ENCODE results near the gene CCDC184.
"Not testable (repeated sequence)": the region's sequence is repeated elsewhere in the genome, so short reads cannot be mapped to it uniquely, and the experiment has no call there.

CCDC184 gene

GRCh38 chr12:48216785-48217184, 33.3 kb downstream of the CCDC184 start:
- Histone ChIP-seq H3K4me2 (ENCODE audit: low read length) (no peak overlapping the region), H3K9ac (no peak overlapping the region), H3K27me3 (ENCODE audit: control insufficient read depth, insufficient read depth, low read length) (no peaks in the 10 kb centered on the region), H3K4me3 (ENCODE audit: low read depth, low read length) (no peak overlapping the region), H3K79me2 (no peaks in the 10 kb centered on the region), H2AFZ (no peak overlapping the region), H3K9me3 (ENCODE audit: control insufficient read depth, low read length) (no peaks in the 10 kb centered on the region), H3K4me1 (no peaks in the 10 kb centered on the region), H3K27ac (no peak overlapping the region), H3K36me3 (ENCODE audit: control insufficient read depth, insufficient read depth, low read length) (no peaks in the 10 kb centered on the region)
- TF ChIP-seq, protein P1, sequence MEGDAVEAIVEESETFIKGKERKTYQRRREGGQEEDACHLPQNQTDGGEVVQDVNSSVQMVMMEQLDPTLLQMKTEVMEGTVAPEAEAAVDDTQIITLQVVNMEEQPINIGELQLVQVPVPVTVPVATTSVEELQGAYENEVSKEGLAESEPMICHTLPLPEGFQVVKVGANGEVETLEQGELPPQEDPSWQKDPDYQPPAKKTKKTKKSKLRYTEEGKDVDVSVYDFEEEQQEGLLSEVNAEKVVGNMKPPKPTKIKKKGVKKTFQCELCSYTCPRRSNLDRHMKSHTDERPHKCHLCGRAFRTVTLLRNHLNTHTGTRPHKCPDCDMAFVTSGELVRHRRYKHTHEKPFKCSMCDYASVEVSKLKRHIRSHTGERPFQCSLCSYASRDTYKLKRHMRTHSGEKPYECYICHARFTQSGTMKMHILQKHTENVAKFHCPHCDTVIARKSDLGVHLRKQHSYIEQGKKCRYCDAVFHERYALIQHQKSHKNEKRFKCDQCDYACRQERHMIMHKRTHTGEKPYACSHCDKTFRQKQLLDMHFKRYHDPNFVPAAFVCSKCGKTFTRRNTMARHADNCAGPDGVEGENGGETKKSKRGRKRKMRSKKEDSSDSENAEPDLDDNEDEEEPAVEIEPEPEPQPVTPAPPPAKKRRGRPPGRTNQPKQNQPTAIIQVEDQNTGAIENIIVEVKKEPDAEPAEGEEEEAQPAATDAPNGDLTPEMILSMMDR (IDR thresholded peaks at IDR 0.05) = no peak

DNA sequence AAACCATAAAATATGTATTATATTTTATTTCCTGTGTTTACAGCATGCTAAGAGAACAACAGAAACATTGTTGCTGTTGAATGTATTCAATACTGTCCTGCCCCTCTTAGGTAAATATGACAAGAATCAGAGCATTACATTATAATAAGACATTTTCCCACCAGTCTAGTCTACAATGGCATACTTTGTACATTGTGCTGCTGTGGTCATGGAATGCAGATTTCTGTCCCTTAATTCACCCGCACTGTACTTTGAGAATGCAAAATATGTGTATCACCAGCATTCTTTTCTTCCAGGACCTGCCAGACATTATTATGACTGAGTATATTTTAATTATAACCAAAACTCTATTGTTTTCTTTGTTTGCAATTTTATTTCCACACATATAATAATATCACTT, 36.2 kb downstream of the CCDC184 start:
- H3K27ac ChIP-seq = no peak overlapping the region
- H3K9me3 ChIP-seq (ENCODE audit: control insufficient read depth, low read length) = no peaks in the 10 kb centered on the region
- no peaks in the 10 kb centered on the region for H3K36me3 ChIP-seq (ENCODE audit: control insufficient read depth, insufficient read depth, low read length)

GRCh38 chr12:48220701-48221100, 37.3 kb downstream of the CCDC184 start:
- TF ChIP-seq, protein P1 (IDR thresholded peaks at IDR 0.05) = no peak
- no peaks in the 10 kb centered on the region for H3K27me3 ChIP-seq (ENCODE audit: control insufficient read depth, insufficient read depth, low read length)
- H3K4me3 ChIP-seq (ENCODE audit: low read depth, low read length) = no peak overlapping the region
- H2AFZ ChIP-seq = no peak overlapping the region
- H3K9me3 ChIP-seq (ENCODE audit: control insufficient read depth, low read length) = no peaks in the 10 kb centered on the region
- no peak overlapping the region for H3K27ac ChIP-seq
- no peak overlapping the region for H3K9ac ChIP-seq
- H3K79me2 ChIP-seq = no peaks in the 10 kb centered on the region
- no peaks in the 10 kb centered on the region for H3K36me3 ChIP-seq (ENCODE audit: control insufficient read depth, insufficient read depth, low read length)
- no peak overlapping the region for H3K4me2 ChIP-seq (ENCODE audit: low read length)
- no peaks in the 10 kb centered on the region for H3K4me1 ChIP-seq

More for the DNA sequence above, 36.2 kb downstream of the CCDC184 start:
- TF ChIP-seq, protein P1 (IDR thresholded peaks at IDR 0.05) = no peak
- H3K4me3 ChIP-seq (ENCODE audit: low read depth, low read length) = no peak overlapping the region
- no peak overlapping the region for H3K9ac ChIP-seq
- no peak overlapping the region for H2AFZ ChIP-seq
- H3K4me1 ChIP-seq = no peaks in the 10 kb centered on the region
- H3K27me3 ChIP-seq (ENCODE audit: control insufficient read depth, insufficient read depth, low read length) = no peaks in the 10 kb centered on the region
- no peak overlapping the region for H3K4me2 ChIP-seq (ENCODE audit: low read length)
- H3K79me2 ChIP-seq = no peaks in the 10 kb centered on the region

- no peaks in the 10 kb centered on the region for H3K36me3 ChIP-seq (ENCODE audit: control insufficient read depth, insufficient read depth, low read length)
- no peaks in the 10 kb centered on the region for H3K9me3 ChIP-seq (ENCODE audit: control insufficient read depth, low read length)
- H3K4me3 ChIP-seq (ENCODE audit: low read depth, low read length) = no peak overlapping the region
- H3K27ac ChIP-seq = no peak overlapping the region
- H3K79me2 ChIP-seq = no peaks in the 10 kb centered on the region
- TF ChIP-seq, protein P1 (IDR thresholded peaks at IDR 0.05) = no peak
- peak overlapping the region; percentile 57 for H2AFZ ChIP-seq
- H3K27me3 ChIP-seq (ENCODE audit: control insufficient read depth, insufficient read depth, low read length) = no peaks in the 10 kb centered on the region
- H3K4me1 ChIP-seq = no peaks in the 10 kb centered on the region
- H3K4me2 ChIP-seq (ENCODE audit: low read length) = no peak overlapping the region
- no peak overlapping the region for H3K9ac ChIP-seq
Observed at GRCh38 chr12:48221645-48222044, 38.2 kb downstream of the CCDC184 start.

DNA sequence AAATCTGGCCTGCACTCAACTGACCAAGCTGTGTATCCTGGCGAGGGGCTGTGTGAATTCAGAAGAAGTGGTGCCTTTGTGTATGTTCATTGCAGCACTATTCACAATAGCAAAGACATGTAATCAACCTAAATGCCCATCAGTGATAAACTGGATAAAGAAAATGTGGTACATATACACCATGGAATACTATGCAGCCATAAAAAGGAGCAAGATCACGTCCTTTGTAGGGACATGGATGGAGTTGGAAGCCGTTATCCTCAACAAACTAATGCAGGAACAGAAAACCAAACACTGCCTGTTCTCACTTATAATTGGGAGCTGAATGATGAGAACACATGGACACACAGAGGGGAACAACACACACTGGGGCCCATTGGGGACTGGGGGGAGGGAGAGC, 41.1 kb downstream of the CCDC184 start:
- H3K9ac ChIP-seq; H3K4me1 ChIP-seq; H3K9me3 ChIP-seq (ENCODE audit: control insufficient read depth, low read length); H2AFZ ChIP-seq; H3K36me3 ChIP-seq (ENCODE audit: control insufficient read depth, insufficient read depth, low read length); H3K4me3 ChIP-seq (ENCODE audit: low read depth, low read length); H3K4me2 ChIP-seq (ENCODE audit: low read length); H3K27ac ChIP-seq; H3K27me3 ChIP-seq (ENCODE audit: control insufficient read depth, insufficient read depth, low read length); H3K79me2 ChIP-seq: not testable (repeated sequence)

DNA sequence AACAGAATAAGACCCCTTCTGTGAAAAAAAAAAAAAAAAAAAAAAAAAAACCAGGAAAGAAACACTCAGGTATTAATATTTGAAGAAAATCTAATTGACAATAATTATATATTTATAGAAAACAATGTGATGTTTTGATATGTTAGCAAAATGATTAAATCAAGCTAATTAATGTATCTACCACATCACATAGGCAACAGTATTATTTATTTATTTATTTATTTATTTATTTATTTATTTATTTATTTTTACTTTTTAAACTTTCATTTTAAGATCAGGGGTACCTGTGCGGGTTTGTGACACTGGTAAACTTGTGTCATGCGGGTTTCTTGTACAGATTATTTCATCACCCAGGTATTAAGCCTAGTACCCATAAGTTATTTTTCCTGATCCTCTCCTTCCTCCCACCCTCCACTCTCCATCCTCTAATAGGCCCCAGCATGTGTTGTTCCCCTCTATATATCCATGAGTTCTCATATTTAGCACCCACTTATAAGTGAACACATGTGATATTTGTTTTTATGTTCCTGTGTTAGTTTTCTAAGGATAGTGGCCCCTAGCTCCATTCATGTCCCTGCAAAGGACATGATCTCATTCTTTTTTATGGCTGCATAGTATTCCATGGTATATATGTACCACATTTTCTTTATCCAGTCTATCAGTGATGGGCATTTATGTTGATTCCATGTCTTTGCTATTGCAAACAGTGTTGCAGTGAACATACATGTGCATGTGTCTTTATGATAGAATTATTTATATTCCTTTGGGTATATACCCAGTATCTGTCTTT, 47.9 kb downstream of the CCDC184 start:
- H3K27me3 ChIP-seq (ENCODE audit: control insufficient read depth, insufficient read depth, low read length); H3K9me3 ChIP-seq (ENCODE audit: control insufficient read depth, low read length); H3K9ac ChIP-seq; H3K4me3 ChIP-seq (ENCODE audit: low read depth, low read length); H2AFZ ChIP-seq; H3K4me1 ChIP-seq; H3K79me2 ChIP-seq; H3K27ac ChIP-seq; H3K4me2 ChIP-seq (ENCODE audit: low read length); H3K36me3 ChIP-seq (ENCODE audit: control insufficient read depth, insufficient read depth, low read length): not testable (repeated sequence)
